GM04503 (cell line): Measurements from ENCODE around the gene RNASEH2A.
"Not testable (repeated sequence)": the region's sequence is repeated elsewhere in the genome, so short reads cannot be mapped to it uniquely, and the experiment has no call there.

ENCODE experiments used
- DNase-seq: peaks from one replicate; pipeline ENCODE4 v3.0.0-alpha.2; 2012; ENCODE audit warnings: low read depth

Gene RNASEH2A

GRCh38 chr19:12794196-12794941 is 12.0 kb upstream of the RNASEH2A start:
- DNase-seq, result no peak

GRCh38 chr19:12794971-12795381 is 11.4 kb upstream of the RNASEH2A start:
- DNase-seq, result no peak

GRCh38 chr19:12796146-12797071 is 10.0 kb upstream of the RNASEH2A start:
- DNase-seq, result no peak

GRCh38 chr19:12797141-12797587 is 9.2 kb upstream of the RNASEH2A start:
- DNase-seq, result no peak

- not testable (repeated sequence) for DNase-seq
Observed at GRCh38 chr19:12797607-12798006, 8.8 kb upstream of the RNASEH2A start.

- no peak for DNase-seq
Observed at GRCh38 chr19:12799742-12800465, 6.5 kb upstream of the RNASEH2A start.

- no peak for DNase-seq
Observed at GRCh38 chr19:12800466-12800770, 6.0 kb upstream of the RNASEH2A start.

GRCh38 chr19:12800923-12801465 is 5.4 kb upstream of the RNASEH2A start:
- DNase-seq, result no peak

GRCh38 chr19:12801466-12802266 is 4.7 kb upstream of the RNASEH2A start, which contains the start of the genes PRDX2 and THSD8:
Gene PRDX2, minus strand, starts transcription at chr19:12801800. Its CDS starts 539 bp downstream, at chr19:12801261.
Gene THSD8, plus strand, starts transcription at chr19:12802069. Its CDS starts 3 bp downstream, at chr19:12802072.
- DNase-seq, result no peak

- no peak for DNase-seq
Observed at GRCh38 chr19:12802267-12803106, 3.9 kb upstream of the RNASEH2A start.

GRCh38 chr19:12804051-12804450 is 2.3 kb upstream of the RNASEH2A start:
- DNase-seq, result no peak

- DNase-seq, result no peak
Observed at GRCh38 chr19:12815088-12815487, 8.7 kb downstream of the RNASEH2A start.

GRCh38 chr19:12817188-12817587 is 10.8 kb downstream of the RNASEH2A start:
- DNase-seq, result not testable (repeated sequence)

- DNase-seq, result not testable (repeated sequence)
Observed at GRCh38 chr19:12817810-12818209, 11.4 kb downstream of the RNASEH2A start.

- DNase-seq, result no peak
Observed at GRCh38 chr19:12821761-12822160, 15.4 kb downstream of the RNASEH2A start.

GRCh38 chr19:12825254-12826131 is 19.1 kb downstream of the RNASEH2A start:
- no peak for DNase-seq

- DNase-seq, result no peak
Observed at GRCh38 chr19:12828494-12828893, 22.1 kb downstream of the RNASEH2A start.

- no peak for DNase-seq
Observed at GRCh38 chr19:12833418-12833737, 27.0 kb downstream of the RNASEH2A start.
